ENCODE measurements around the gene TRPM1. TPM values are rescaled to one million over a fixed set of nuclear protein-coding genes. Genes with fewer than 3 reads are reported as not detected.
A peak's percentile ranks its signal among the peaks of the same experiment; 100 is the strongest.

Gene TRPM1
- 3.5 TPM for total RNA-seq

DNA sequence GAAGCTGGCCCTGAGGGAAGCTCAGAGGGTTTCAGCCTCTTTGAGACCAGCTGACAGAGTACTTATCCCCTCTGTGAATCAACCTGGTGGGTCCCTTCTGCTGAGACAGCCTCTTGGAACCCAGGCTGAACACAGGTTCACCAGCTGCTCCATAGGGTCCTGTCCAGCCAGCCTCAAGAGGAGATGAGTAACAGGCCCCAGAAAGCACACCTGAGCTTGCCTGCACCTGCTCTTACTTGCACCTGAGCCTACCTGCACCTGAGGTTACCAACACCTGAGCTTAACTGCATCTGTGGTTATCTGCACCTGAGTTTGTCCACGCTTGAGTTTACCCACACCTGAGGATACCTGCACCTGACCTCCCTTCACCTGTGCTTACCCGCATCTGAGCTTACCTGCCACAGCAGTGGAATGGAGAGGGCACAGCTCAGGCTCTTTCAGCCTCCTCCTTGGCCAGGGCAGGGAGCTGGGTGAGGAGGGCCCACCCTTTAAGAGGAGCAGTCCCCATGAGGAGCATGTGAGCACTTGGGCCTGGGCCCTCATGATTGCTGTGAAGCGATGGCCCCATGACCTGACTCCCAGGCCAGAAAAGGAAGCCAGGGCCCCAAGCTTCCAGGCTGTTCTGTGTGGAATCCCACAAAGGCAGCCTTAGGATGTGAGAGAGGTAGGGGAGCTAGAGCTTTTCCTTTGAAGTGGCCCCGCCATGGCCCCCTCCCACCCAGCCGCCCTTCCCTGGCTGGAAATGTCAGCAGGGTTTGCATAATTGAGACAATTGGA, at the start of gene TRPM1:
Gene TRPM1, minus strand, starts transcription at position 464 of the 777 bp plus-strand sequence. CDS start 20,370 bp downstream, outside the sequence.
- no peak for DNase-seq

DNA sequence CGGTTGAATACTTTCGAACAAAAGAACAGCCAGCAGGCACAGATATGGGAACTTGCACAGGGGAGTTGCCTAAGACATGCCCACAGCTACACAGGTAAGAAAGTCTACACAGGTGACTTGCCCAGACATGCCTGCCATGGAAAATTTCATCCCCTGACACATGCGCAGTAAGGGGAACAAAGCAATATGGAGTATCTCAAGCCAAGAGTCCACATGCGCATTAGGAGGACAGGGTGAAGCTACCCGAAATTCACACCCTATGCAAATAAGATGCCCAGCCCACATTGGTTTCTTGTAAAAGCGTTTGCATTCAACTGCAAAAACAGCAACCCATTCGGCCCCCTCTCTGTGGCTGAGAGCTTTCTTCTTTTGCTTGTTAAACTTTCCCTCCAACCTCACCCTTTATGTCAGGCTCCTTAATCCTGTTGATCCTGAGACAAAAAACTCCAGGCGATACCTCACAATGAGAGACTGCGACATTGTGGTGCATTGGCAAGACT, 49.3 kb upstream of the TRPM1 start:
- no peak for DNase-seq

DNA sequence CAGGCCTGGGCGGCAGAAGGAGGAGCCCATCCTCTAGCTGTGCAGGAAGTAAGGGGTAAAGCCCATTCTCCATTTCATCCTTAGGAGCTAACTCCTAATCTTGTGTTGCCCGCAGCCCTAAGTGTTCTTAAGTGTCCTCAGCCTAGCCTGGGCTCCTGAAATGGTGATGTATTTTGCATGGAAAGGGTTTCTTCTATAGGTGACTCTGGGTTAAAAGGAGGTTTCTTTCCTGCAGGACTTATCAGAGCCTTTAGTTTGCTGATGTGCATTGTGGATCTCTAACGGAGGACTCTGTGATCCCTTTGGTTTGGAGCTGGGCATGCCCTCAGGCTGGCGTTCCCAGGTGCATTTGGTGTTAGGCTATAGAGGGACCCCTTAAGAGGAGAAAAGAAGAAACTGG, 48.5 kb upstream of the TRPM1 start:
- DNase-seq: no peak

DNA sequence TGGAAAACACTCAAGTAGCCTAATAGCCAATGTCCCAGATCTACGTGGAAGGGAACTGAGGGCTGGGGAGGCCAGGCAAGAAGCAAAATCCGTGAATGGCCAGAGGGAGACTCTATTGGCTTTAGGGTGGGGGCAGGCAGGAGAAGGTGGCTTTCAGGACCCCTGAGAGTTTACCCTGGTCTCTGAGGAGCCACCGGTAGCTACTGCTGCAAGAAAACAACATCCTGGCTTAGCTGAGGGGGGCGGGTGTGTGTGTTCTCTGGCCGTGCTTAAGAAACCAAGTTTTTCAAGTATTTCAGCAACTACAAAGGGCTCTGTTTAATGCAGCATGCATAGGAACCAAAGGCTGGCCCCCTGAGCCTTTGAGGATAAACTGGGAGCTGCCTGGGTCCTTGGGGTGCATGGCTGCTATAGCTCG, 47.6 kb upstream of the TRPM1 start:
- DNase-seq: no peak

DNA sequence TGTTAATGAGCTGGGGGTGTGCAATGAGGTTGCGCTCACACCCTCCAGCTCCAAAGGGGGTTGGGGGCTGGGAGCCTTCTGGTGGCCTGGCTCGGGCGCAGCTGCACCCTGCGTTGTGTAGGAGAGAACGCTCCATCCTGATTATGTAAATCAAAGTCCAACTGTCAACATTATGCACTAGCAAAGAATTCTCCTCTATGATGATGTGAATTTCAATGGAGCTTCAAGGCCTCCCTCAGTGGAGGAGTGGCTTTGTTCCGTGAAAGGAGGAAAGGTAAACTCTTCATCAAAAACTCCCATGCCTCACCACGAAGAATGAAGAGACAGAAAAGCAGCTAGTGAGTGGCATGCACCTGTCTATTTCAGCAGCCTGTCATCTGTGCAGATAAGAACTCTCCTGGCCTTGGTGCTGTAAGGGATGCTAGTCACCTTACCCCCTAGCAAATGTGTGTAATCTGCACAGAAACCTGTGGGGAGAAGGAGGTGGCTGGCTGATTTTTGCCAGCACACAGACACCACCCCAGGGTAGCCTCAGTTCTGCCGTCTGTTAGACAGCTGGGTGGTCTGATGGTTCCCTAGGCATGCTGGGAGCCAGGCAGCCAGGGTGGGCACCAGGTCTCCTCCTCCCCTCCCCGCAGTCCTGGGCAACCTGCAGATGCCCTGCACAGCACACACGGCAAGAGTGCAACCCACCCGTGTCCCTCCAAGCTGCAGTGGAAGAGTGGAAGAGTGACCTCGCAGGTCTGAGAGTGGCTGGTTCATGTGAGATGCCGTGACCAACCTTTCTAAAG, 47.0 kb upstream of the TRPM1 start:
- DNase-seq: no peak

DNA sequence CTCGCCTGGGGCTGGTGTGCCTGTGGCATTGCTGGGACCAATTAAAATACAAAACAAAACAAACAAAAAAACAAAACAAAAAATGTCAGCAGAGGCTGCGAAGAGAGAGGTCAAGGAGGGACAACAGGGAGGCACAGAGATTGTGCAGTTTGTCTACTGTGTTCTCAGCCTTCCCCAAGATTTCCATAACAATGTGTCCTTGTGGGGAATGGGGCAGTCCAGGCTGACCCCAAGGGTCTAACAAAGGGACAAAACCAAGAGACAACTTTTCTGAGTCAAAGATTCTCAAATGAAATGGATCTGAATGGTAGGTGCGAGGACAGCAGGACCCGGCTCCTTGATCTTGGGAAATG, 46.4 kb upstream of the TRPM1 start:
- no peak for DNase-seq

DNA sequence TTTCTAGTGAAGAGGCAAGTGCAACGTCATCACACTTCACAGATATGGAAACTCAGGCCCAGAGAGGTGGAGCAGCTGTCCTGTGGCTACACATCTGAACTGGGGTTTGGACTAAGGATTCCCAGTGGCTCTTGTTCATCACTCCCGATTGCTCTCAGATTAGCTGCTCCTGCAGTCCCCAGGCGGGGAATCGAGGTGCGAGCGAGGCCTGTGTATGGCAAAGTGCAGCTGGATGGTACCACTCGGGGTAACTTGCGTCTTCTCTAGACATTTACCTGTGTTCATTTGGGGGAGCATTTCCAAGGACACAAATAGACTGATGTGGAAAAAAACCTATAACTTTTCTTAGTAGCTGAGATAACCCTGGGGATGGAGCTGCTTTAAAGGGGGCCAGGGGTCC, 45.9 kb upstream of the TRPM1 start:
- no peak for DNase-seq

DNA sequence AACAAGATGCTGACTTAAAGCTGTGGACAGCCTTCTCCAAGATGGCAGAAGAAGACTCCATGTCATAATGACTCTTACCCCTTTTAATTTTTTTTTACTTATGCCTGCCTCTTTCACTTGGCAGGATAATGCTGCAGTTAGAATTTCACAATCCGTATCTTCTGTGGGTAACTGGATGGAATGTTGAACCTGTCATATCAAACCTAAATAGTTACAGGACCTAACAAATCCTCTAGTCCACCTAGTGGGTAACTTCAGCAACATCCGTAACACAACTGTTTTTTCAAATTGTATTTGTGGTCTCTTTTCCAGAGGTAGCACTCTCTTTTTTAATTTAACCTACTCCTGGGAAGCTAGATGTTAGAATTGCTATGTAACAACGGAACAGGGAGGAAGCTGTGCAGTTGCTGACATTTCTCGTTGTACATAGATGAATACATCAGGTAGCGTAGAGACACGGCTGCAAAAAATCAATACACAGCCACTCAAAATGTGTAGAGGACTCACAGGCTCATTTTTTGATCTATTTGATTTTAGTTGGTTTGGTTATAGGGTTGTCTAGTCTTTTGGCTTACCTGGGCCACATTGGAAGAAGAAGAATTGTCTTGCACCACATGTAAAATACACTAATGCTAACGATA, 43.9 kb upstream of the TRPM1 start:
- no peak for DNase-seq

DNA sequence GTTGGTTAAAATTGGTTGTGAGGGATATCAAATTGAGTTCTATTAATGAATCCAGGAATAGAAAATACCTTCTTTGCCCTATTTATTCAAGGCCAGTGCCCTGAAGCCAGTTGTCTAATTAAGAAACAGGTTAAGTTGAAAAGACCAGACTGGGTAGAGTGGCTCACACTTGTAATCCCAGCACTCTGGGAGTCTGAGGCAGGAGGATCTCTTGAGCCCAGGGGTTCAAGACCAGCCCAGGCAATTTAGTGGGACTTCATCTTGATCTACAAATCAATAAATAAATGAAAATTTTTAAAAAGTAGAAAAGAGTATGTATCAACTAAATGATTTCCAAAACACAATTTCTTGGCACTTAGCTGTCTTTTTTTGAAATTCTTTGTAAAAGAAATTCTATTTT, 40.3 kb upstream of the TRPM1 start:
- no peak for DNase-seq

DNA sequence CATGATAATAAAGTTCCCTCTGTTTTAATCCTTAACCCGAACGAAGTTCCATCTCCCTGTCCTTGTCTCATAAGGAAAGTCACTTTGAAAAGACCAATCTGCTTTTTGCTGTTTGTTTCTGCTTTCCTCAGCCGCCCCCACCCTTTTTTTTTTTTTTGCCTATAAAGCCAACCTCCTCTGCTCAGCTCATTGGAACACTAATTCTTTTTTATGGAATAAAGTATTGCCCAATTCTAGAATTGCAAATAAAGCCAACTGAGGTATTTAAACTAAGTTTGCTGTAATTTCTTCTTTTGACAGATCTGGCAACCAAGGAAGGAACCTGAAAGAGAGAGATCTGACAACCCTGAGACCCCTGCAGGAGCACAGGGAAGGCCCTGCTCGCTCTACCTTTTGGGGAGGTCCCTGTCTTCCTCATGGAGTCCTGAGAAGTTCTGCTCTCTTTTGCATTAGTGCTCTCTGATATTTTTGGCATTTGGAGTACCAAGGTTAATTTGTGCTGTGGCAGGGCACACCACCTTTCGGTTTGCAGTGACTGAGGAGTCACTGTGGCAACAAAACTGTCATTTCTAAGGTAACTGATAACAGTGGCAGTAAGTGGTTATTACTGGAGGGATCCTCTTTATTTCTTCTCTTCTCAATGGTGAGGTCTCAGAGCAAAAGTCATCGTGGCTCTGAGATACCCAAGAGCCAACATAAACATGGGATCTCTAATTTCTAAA, 35.2 kb upstream of the TRPM1 start:
- no peak for DNase-seq

DNA sequence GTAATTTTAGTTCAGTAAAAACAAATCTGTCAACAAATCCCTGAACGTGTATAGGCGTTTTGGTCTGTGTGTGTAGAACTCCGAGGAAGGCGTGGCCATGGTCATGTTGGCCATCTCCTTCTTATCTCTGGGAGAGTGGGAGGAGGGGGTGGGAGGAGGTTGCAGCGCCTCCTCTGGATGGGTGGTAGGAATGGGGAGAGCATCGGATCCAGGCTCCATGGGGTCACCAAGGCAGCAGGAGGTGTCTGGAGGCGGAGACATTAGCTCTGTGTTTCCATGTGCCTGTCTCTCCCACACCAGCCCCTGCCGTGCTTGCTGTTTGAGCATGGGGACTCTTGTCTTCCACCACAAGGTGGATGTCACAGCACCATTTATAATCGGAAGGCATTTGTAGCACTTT, 34.5 kb upstream of the TRPM1 start:
- no peak for DNase-seq

DNA sequence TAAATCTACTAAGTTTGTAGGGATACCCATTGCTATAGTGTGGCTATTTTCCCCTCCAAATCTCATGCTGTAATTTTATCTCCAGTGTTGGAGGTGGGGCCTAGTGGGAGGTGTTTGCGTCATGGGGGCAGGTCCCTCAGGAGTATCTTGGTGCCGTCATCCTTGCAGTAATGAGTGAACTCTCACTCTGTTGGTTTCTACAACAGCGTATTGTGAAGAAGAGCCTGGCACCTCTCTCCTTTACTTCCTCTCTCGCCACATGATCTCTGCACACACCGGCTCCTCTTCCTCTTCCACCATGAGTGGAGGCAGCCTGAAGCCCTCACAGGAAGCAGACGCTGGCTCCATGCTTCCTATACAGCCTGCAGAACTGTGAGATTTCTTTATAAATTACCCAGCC, 34.0 kb upstream of the TRPM1 start:
- no peak for DNase-seq

DNA sequence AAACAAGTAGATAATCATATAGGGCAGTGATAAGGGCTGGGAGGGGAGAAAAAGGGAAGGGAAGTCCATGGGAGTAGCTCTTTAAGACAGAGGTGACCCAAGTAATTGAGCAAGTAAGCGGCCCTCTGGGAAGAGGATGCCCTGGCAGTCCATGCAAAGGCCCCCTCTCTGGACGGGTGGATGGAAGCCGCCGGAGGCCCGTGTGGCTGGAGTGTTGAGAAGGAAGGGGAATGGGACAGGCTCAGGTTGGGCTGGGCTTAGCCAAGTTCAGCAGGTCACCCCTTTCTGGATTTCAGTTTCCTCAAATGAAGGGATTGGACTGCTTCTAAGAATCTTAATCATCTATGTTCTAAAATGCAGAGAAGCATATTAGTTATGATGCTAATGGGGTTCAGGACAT, 32.4 kb upstream of the TRPM1 start:
- no peak for DNase-seq

DNA sequence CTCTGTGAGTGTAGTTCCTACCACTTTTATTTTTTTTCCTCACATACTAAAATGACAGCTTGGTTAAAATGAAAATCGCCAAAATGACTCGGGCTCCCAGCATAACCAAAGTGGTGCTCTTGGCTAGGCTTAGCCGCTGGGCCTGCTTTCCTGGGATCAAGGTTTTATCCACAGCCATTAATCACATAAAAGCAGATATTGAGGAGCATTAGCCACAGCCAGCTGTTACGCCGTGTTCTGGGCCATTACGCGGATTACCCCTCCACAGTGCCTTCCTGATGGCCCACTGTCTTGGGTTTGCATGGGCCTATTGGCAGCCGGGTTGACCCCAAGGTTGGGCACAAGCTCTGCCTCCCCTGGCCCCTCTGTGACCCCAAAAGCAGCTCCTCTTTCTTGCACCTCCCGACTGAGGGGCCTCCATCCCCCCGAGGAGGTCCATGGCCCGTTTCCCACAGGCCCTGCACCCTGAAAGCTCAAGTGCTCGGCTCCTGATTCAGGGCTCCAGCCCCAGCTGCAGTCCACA, 30.4 kb upstream of the TRPM1 start:
- no peak for DNase-seq

DNA sequence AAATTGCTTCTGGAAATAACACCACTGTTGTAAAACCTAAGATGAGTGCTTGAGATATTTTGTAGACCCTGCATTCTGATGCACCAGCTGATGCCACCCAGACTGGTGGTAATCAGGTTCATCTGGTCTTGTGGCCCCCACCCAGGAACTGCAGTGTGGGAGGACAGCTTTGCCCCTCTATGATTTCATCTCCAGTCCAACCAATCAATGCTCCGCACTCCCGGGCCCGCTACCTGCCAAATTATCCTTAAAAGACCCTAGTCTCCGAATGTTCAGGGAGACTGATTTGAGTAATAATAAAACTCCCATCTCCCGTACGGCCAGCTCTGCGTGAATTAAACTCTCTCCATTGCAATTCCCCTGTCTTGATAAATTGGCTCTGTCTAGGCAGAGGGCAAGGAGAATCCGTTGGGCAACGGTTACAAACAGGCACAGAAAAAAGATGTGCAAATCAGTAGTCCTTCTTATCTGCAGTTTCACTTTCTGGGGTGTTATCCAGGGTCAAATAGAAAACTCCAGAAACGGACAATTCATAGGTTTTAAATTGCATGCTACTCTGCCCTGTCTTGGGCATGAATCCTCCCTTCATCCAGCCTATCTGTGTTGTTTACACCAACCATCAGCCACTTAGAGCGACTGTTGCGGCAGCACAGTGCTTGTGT, 29.2 kb upstream of the TRPM1 start:
- no peak for DNase-seq

DNA sequence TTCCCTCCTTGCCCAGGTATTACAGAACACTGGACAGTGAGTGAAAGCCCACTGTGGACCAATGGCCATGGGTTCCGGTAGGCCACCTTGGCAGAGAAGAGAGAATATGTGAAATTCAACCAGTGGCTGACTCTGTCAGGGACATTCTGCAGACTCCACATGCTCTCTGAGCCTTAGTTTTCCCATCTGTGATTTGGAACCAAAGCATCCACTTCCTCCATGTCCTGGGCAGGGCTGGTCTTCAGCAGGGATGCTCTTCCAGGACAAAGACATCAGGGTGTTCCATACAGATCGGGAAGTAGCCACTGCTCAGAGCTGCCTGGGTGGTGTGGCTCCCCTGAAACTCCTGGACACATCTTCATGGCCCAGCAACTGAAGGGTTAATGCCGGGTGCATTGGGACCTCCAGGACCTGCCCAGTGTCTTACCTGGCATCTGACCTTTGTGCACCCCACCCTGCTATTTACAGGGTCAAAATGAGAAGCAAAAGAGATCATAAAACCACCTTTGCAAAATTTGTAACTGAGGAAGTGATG, 28.3 kb upstream of the TRPM1 start:
- DNase-seq: no peak

DNA sequence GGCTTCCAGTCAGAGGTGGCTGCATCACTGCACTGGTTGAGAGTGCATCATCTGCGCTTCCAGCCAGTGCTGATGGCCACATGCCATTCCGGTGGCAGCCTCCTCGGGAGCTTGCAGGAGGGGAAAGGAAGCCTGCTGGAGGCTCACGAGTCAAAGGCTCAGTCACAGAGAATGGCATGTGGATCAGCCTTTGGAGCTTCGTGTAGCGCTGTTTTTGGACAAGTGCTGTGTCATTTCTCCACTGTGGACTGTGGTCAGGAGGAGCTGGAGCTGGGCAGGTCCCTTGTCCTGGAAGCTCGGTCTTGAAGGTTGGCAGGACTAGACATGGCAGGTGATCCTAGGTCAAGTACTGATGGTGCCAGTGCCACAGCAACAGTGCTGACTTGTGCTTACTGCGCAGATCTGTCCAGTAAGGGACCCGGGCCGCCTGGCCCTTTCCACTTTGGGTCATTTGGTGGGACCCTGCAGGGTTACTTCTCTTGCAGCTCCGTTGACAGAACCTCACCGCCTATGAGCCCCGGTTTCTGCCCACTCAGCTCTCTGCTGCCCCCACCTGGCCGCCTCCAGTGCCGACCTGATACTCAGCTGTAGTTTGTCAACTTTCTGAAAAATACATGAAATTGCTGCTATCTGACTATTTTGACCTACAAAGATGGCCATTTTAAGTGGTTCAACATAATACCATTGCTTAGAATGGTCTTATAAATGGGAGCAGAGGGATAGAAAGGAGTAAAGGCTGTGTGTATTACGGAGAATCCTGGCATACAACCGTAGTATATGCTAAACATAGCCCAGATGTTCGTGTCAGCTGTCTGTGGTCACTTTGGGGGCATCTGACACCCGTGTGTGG, 27.6 kb upstream of the TRPM1 start:
- peak; percentile 40 for DNase-seq

DNA sequence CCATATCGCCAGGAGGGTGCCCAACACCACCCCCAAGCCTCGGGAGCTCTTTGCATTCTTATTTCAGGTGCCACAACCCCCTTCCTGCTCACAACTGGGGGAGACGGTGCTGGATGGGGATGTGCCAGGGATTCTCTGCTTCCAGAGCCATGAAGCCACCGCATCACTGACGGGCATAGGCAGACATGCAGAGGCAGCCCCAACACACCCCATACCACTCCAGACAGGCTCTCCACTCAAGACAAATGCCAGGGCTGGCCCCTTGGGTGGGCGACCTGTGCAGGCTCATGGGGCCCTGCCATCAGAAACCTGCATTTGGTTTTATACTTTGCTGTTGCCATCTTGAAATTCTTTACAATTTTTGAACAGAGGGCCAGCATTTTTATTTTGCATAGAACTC, 27.0 kb upstream of the TRPM1 start:
- no peak for DNase-seq

DNA sequence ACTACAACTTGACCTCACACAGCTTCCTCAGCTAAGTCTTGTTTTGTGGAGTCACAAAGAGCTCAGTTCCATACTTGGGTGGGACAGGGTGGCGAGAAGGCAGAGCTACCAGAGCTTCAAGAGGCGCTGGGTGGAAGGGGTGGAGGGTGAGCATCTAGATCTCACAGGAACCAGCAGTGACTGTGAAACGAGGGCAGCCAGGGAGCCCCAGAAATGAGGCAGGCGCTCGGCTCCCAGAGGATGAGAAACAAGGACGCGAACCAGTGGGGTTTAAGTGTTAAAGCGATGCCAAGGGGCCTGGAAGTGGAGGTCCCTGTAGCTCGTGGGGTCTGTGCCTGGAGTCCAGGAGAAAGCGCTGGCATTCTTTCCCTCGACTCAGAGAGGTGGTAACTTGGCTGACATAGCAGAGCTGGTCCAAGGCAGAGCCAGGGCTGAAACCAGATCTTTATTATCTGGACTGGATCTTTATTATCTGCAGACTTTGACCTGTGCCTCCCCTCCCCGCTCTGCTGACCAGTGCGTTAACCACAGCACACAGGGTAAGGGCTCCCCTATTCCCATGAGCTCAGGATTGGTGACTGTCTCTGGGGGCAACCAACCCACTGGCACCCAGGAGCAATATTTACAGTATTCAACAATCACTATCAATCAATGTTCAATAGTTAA, 26.2 kb upstream of the TRPM1 start:
- no peak for DNase-seq

DNA sequence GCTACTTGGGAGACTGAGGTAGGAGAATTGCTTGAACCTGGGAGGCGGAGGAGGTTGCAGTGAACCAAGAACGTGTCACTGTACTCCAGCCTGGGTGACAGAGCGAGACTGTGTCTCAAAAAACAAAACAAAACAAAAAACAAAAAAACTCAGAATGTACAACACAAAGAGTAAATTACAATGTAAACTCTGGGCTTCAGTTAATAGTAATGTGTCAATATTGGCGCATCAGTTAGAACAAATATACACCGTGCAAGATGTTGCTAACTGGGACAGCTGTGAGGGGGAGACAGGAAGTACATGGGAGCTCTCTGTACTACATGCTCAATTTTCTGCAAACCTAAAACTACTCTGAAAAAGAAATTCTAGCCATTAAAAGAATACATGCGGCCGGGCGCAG, 23.5 kb upstream of the TRPM1 start:
- no peak for DNase-seq
